AG09319 (cell line): Measurements from ENCODE around the gene ZSWIM6.

ENCODE experiments used
- DNase-seq: peaks from one replicate; pipeline ENCODE4 v3.0.0-alpha.2; 2010; ENCODE audit warnings: low read depth; ENCODE audit errors: extremely low read depth
- CTCF ChIP-seq: IDR thresholded peaks from 2 replicates; pipeline ENCODE4 v1.5.1; 2011; ENCODE audit warnings: low read depth, mild to moderate bottlenecking, inconsistent platforms, low read length, moderate library complexity

ZSWIM6 gene

GRCh38 chr5:61332851-61333320 lies 828 bp downstream of the ZSWIM6 start:
- DNase-seq, result no peak
- TF ChIP-seq CTCF, result no peak

GRCh38 chr5:61333321-61333953 lies 1.4 kb downstream of the ZSWIM6 start:
- TF ChIP-seq CTCF, result no peak
- no peak for DNase-seq

- TF ChIP-seq CTCF, result no peak
- no peak for DNase-seq
Measured at GRCh38 chr5:61333954-61334867, 2.2 kb downstream of the ZSWIM6 start.

GRCh38 chr5:61334868-61335615 lies 3.0 kb downstream of the ZSWIM6 start:
- DNase-seq, result peak; percentile 56
- no peak for TF ChIP-seq CTCF

- no peak for TF ChIP-seq CTCF
- no peak for DNase-seq
Measured at GRCh38 chr5:61339764-61340163, 7.7 kb downstream of the ZSWIM6 start.

- no peak for DNase-seq
- TF ChIP-seq CTCF, result no peak
Measured at GRCh38 chr5:61340775-61341361, 8.8 kb downstream of the ZSWIM6 start.
